BLaER1 treated with 17β-estradiol and CSF1 and Interleukin-3, amounts not matched to agents 10 nM and 100 nM (cell line): Measurements from ENCODE around the gene PRKG1.
A peak's percentile ranks its signal among the peaks of the same experiment; 100 is the strongest.

Experiments
- H3K27ac ChIP-seq, 11 experiments: shearing (Covaris generic); formaldehyde crosslinking; 2 replicates each; pipeline ENCODE4 v1.8.1; 2022
- H3K27me3 ChIP-seq, 11 experiments: shearing (Covaris generic); formaldehyde crosslinking; 2 replicates each; pipeline ENCODE4 v1.8.1; 2022
- H3K36me3 ChIP-seq, 11 experiments: shearing (Covaris generic); formaldehyde crosslinking; 2 replicates each; pipeline ENCODE4 v1.8.1; 2022
- H3K4me1 ChIP-seq, 10 experiments: shearing (Covaris generic); formaldehyde crosslinking; 2 replicates each; pipeline ENCODE4 v1.8.1; 2022
- H3K4me2 ChIP-seq, 11 experiments: shearing (Covaris generic); formaldehyde crosslinking; 2 replicates each; pipeline ENCODE4 v1.8.1; 2022
- H3K4me3 ChIP-seq, 10 experiments: shearing (Covaris generic); formaldehyde crosslinking; 2 replicates each; pipeline ENCODE4 v1.8.1; 2022
- H3K9ac ChIP-seq, 11 experiments: shearing (Covaris generic); formaldehyde crosslinking; 2 replicates each; pipeline ENCODE4 v1.8.1; 2022
- H3K9me3 ChIP-seq, 11 experiments: shearing (Covaris generic); formaldehyde crosslinking; replicated peaks in 1 of 11; 2 replicates each; pipeline ENCODE4 v1.8.1; 2022
- H4K20me1 ChIP-seq, 11 experiments: shearing (Covaris generic); formaldehyde crosslinking; 2 replicates each; pipeline ENCODE4 v1.8.1; 2022
- Cebpa-rat ChIP-seq, 11 experiments: shearing (Covaris generic); IDR thresholded peaks; 2 replicates each; pipeline ENCODE4 v1.8.1; 2022

Gene PRKG1

DNA sequence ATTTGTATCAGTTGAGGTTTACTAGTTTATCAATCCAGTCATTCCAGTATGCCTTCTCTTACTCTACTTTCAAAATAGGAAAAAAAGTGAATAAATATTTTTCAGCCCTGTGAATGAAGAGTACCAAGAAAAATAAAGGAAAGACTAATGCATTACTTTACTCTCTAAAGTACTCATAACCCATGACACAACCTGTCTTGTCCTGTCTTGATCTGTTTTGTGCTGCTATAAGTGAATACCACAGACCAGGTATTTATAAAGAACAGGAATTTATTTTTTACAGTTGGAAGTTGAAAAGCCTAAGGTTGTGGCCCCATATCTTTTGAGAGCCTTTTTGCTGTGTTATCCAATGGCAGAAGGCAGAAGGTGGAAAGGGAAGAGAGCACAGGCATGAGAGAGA, 1045.2 kb downstream of the PRKG1 start:
- no peak overlapping the region for H3K4me2 ChIP-seq
- no peak overlapping the region for H3K4me3 ChIP-seq
- no peak for TF ChIP-seq Cebpa-rat (IDR thresholded peaks at IDR 0.05)
- H3K4me1 ChIP-seq = no peaks in the 10 kb centered on the region
- peaks cover 0 to 6% (median 0%) of the 10 kb centered on the region in 11 experiments; a peak in 3 of 22 replicates for H3K9me3 ChIP-seq
- H3K27me3 ChIP-seq = no peaks in the 10 kb centered on the region
- no peaks in the 10 kb centered on the region for H3K36me3 ChIP-seq
- H3K27ac ChIP-seq = no peak overlapping the region
- no peaks in the 10 kb centered on the region for H4K20me1 ChIP-seq
- H3K9ac ChIP-seq = no peak overlapping the region

GRCh38 chr10:52121688-52122087, 1047.4 kb downstream of the PRKG1 start:
- Histone ChIP-seq H3K9ac (no peak overlapping the region), H3K4me1 (no peaks in the 10 kb centered on the region), H3K27ac (no peak overlapping the region), H3K4me3 (no peak overlapping the region), H4K20me1 (no peaks in the 10 kb centered on the region), H3K36me3 (no peaks in the 10 kb centered on the region), H3K27me3 (no peaks in the 10 kb centered on the region), H3K4me2 (no peak overlapping the region), H3K9me3 (no peaks in the 10 kb centered on the region)
- no peak for TF ChIP-seq Cebpa-rat (IDR thresholded peaks at IDR 0.05)

- no peak overlapping the region for H3K9ac ChIP-seq
- no peak overlapping the region for H3K27ac ChIP-seq
- no peak overlapping the region for H3K4me3 ChIP-seq
- no peaks in the 10 kb centered on the region for H3K9me3 ChIP-seq
- no peaks in the 10 kb centered on the region for H3K36me3 ChIP-seq
- no peak overlapping the region for H3K4me2 ChIP-seq
- H3K4me1 ChIP-seq = no peaks in the 10 kb centered on the region
- H3K27me3 ChIP-seq = no peaks in the 10 kb centered on the region
- no peak for TF ChIP-seq Cebpa-rat (IDR thresholded peaks at IDR 0.05)
- H4K20me1 ChIP-seq = no peaks in the 10 kb centered on the region
These were observed 1053.9 kb downstream of the PRKG1 start for GRCh38 chr10:52128056-52128683.

DNA sequence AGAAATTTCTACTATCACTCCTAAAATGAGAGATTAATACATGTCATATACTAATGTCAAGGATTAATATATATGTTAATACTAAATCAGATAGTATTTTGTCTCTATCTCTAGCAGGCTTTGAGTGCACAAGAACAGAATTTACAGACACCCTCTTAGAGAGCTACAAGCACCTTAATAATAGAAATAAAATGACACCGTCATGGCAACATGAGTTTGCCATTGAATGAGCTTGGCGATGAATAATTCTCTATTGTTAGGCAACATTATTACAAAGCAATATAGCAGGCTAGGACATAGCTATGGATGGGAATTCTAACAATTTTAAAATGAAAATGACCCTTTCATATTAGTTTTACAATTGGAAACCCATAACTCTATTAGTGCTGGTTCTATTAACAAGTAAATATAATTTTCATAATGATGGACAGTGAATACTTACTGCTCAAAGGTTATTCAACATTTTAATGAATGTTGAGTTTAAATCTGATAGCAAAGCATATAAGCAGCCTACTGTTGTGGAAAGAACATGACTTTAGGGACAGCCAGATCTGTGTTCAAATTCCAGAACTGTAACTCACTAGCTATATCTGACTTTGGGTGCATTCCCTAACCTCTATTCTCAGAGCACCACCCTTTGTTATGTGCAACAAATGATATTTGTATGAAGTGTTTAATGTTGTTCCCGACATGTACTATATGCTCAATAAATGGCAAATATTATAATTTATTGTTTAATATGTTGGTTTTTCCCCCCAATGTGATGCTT, 1055.3 kb downstream of the PRKG1 start:
- H3K27me3 ChIP-seq = no peaks in the 10 kb centered on the region
- H3K9ac ChIP-seq = no peak overlapping the region
- no peaks in the 10 kb centered on the region for H3K36me3 ChIP-seq
- no peak overlapping the region for H3K27ac ChIP-seq
- H3K4me1 ChIP-seq = no peaks in the 10 kb centered on the region
- no peaks in the 10 kb centered on the region for H4K20me1 ChIP-seq
- no peak overlapping the region for H3K4me2 ChIP-seq
- no peaks in the 10 kb centered on the region for H3K9me3 ChIP-seq
- H3K4me3 ChIP-seq = no peak overlapping the region
- TF ChIP-seq Cebpa-rat (IDR thresholded peaks at IDR 0.05) = no peak

- Histone ChIP-seq H3K4me2 (no peak overlapping the region), H3K27me3 (no peaks in the 10 kb centered on the region), H3K4me3 (no peak overlapping the region), H3K27ac (no peak overlapping the region), H4K20me1 (no peaks in the 10 kb centered on the region), H3K9me3 (no peaks in the 10 kb centered on the region), H3K9ac (no peak overlapping the region), H3K36me3 (no peaks in the 10 kb centered on the region), H3K4me1 (no peaks in the 10 kb centered on the region)
- TF ChIP-seq Cebpa-rat (IDR thresholded peaks at IDR 0.05) = no peak
These were observed 1060.8 kb downstream of the PRKG1 start for GRCh38 chr10:52135101-52135500.

DNA sequence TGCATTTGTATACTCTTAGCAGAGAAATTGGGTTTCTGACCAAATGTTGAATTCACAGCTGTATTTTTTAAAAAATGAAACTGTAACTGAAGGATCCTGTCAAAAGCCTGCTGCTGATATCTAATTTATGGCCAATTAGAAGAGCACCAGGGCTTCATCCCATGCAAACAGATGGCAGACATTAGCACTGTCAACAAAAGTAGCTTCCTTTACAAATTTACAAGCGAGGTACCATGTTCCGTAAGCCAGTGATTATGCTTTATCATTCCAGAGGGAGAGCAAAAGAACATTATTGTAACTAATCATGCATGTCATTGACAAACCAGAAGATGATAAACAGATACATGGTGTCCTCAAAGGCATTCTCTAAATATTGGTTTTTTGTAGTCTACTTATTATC, 1062.6 kb downstream of the PRKG1 start:
- Histone ChIP-seq H3K4me1 (no peaks in the 10 kb centered on the region), H3K36me3 (no peaks in the 10 kb centered on the region), H3K4me3 (no peak overlapping the region), H3K4me2 (no peak overlapping the region), H3K27ac (no peak overlapping the region), H4K20me1 (no peaks in the 10 kb centered on the region), H3K9me3 (no peaks in the 10 kb centered on the region), H3K27me3 (no peaks in the 10 kb centered on the region), H3K9ac (no peak overlapping the region)
- TF ChIP-seq Cebpa-rat (IDR thresholded peaks at IDR 0.05) = no peak

DNA sequence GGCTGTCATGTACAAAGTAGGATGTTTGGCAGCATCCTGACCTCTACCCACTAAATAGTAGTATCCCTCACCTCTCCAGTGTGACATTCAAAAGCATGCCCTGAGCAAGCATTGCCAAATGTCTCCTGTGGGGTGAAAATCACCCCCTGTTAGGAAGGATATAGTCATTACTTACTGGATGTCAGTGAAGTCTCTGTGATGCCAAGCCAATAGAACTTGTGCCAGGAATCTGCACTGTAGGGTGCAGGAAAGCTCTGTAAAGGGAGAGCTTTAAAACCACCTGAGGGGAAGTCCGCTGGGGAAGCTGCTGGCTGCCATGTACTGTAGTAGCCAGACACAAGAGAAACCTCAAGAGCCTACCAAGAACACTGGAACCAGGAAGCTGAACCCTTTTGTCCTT, 1069.1 kb downstream of the PRKG1 start:
- Histone ChIP-seq H3K9me3 (no peaks in the 10 kb centered on the region), H3K27ac (no peak overlapping the region), H4K20me1 (no peaks in the 10 kb centered on the region), H3K27me3 (no peaks in the 10 kb centered on the region), H3K4me1 (no peaks in the 10 kb centered on the region), H3K9ac (no peak overlapping the region), H3K4me2 (no peak overlapping the region), H3K36me3 (no peaks in the 10 kb centered on the region), H3K4me3 (no peak overlapping the region)
- TF ChIP-seq Cebpa-rat (IDR thresholded peaks at IDR 0.05) = no peak

GRCh38 chr10:52145636-52146035, 1071.3 kb downstream of the PRKG1 start:
- Histone ChIP-seq H3K4me3 (no peak overlapping the region), H3K4me1 (no peaks in the 10 kb centered on the region), H3K36me3 (no peaks in the 10 kb centered on the region), H3K9me3 (no peaks in the 10 kb centered on the region), H3K27me3 (no peaks in the 10 kb centered on the region), H3K27ac (no peak overlapping the region), H3K9ac (no peak overlapping the region), H4K20me1 (no peaks in the 10 kb centered on the region), H3K4me2 (no peak overlapping the region)
- no peak for TF ChIP-seq Cebpa-rat (IDR thresholded peaks at IDR 0.05)

- H3K4me2 ChIP-seq = no peak overlapping the region
- no peaks in the 10 kb centered on the region for H3K36me3 ChIP-seq
- no peak for TF ChIP-seq Cebpa-rat (IDR thresholded peaks at IDR 0.05)
These were observed 1072.5 kb downstream of the PRKG1 start for GRCh38 chr10:52146766-52147165.

DNA sequence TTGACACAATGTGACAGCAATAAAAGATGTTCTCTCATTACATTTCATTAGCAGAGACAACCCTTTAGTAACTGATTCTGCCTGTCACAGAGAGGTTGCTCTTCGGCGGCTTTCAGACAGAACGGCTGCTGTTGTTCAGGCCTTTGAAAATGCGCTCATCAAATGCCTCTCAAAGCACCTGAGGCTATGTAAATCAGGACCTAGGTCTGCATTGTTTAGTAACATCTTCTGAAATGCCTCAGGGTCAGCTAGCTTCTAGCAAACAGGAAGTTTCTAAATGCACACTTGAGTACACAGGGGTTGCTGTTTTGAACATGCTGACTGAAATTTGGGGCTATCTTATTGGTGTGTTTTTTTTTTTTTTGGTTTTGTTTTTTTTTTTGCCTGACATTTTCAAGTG, 1096.5 kb downstream of the PRKG1 start:
- H3K27ac ChIP-seq = no peak overlapping the region
- no peaks in the 10 kb centered on the region; a peak in 1 of 22 replicates for H3K9me3 ChIP-seq
- H3K36me3 ChIP-seq = no peaks in the 10 kb centered on the region
- peaks cover 0 to 10% (median 8%) of the 10 kb centered on the region in 10 experiments; a peak in 14 of 20 replicates for H3K4me1 ChIP-seq
- H3K4me3 ChIP-seq = no peak overlapping the region
- H3K9ac ChIP-seq = no peak overlapping the region
- H3K27me3 ChIP-seq = no peaks in the 10 kb centered on the region
- no peak for TF ChIP-seq Cebpa-rat (IDR thresholded peaks at IDR 0.05)
- H3K4me2 ChIP-seq = peak overlapping the region in 4 of 11 experiments; percentile 2 to 26 (median 12); a peak in 1 of 22 replicates
- H4K20me1 ChIP-seq = no peaks in the 10 kb centered on the region

More at GRCh38 chr10:52146766-52147165, 1072.5 kb downstream of the PRKG1 start:
- Histone ChIP-seq H3K27me3 (no peaks in the 10 kb centered on the region), H3K4me3 (no peak overlapping the region), H3K9me3 (no peaks in the 10 kb centered on the region), H4K20me1 (no peaks in the 10 kb centered on the region), H3K9ac (no peak overlapping the region), H3K4me1 (no peaks in the 10 kb centered on the region), H3K27ac (no peak overlapping the region)
